MCF 10A (cell line): ENCODE results near the gene STAT1. TPM values are rescaled to one million over a fixed set of nuclear protein-coding genes. Genes with fewer than 3 reads are reported as not detected.
"Not testable (repeated sequence)": the region's sequence is repeated elsewhere in the genome, so short reads cannot be mapped to it uniquely, and the experiment has no call there.

Experiments used
- BruUV-seq: library from RNA; stranded (reverse); fragments of 400-500 nt; replicated peaks from 2 replicates; lab custom pipeline; 2021; lab: Mats Ljungman, UMichigan
- CTCF ChIA-PET: fragments of 300-600 bp; sonication (Branson Sonifier 250); formaldehyde crosslinking; extraction: SDS; loops from one replicate; lab custom pipeline; 2021; ENCODE audit warnings: antibody characterized with exemption, inconsistent platforms; lab: Yijun Ruan, JAX
- POLR2A ChIA-PET: fragments of 300-600, 350-650 bp; sonication (Branson Sonifier 250); formaldehyde crosslinking; extraction: SDS; loops from one replicate; lab custom pipeline; 2020; ENCODE audit warnings: antibody characterized with exemption, inconsistent platforms; lab: Yijun Ruan, JAX
- DNase-seq: peaks from one replicate; pipeline ENCODE4 v3.0.0-alpha.2; 2018; ENCODE audit not compliant: unreplicated experiment
- H3K27ac Mint-ChIP-seq: one replicate; pipeline ENCODE4 v1.8.0; 2022; ENCODE audit warnings: mild to moderate bottlenecking, low read depth, mixed read lengths; ENCODE audit not compliant: unreplicated experiment
- H3K27me3 Mint-ChIP-seq: one replicate; pipeline ENCODE4 v1.8.0; 2022; ENCODE audit warnings: mixed read lengths; ENCODE audit not compliant: insufficient read depth, unreplicated experiment
- H3K36me3 Mint-ChIP-seq: one replicate; pipeline ENCODE4 v1.8.0; 2022; ENCODE audit warnings: mild to moderate bottlenecking, moderate library complexity, mixed read lengths; ENCODE audit not compliant: insufficient read depth, unreplicated experiment
- H3K4me1 Mint-ChIP-seq: one replicate; pipeline ENCODE4 v1.8.0; 2022; ENCODE audit warnings: mixed read lengths; ENCODE audit not compliant: insufficient read depth, unreplicated experiment
- H3K4me3 Mint-ChIP-seq: one replicate; pipeline ENCODE4 v1.8.0; 2022; ENCODE audit warnings: mild to moderate bottlenecking, moderate library complexity, mixed read lengths; ENCODE audit not compliant: unreplicated experiment
- H3K9me3 Mint-ChIP-seq: one replicate; pipeline ENCODE4 v1.8.0; 2022; ENCODE audit warnings: mixed read lengths; ENCODE audit not compliant: unreplicated experiment
- CTCF ChIP-seq: fragments of 200-600 bp; IDR thresholded peaks from one replicate; pipeline ENCODE4 v1.8.0; 2022; ENCODE audit warnings: antibody characterized with exemption, mild to moderate bottlenecking; ENCODE audit not compliant: unreplicated experiment
- intact Hi-C: fragments of 100-400 bp; cut with micrococcal nuclease; formaldehyde crosslinking; loops from 2 replicates; pipeline ENCODE4 v1.14.1; 2022
- total RNA-seq: library from RNA; stranded (reverse); gene quantifications from 2 replicates; pipeline ENCODE4 v1.2.3, GENCODE V29; 2022

Gene STAT1
- total RNA-seq, 1 experiment from 2014 or later = 36.9 TPM

GRCh38 chr2:190964170-190964795 is 49.7 kb downstream of the STAT1 start:
- Mint-ChIP-seq H3K27me3 (no peaks in the 10 kb centered on the region), H3K27ac (no peak overlapping the region)
- CTCF ChIA-PET = interaction anchor here (0.7 to 1.0 kb wide), 2 partner anchors 10 to 105 kb away, joined by 3 to 4 read pairs; no protein-coding TSS in a partner anchor

GRCh38 chr2:190963088-190963487 is 50.9 kb downstream of the STAT1 start:
- Mint-ChIP-seq H3K27ac (no peak overlapping the region), H3K9me3 (no peaks in the 10 kb centered on the region), H3K27me3 (no peaks in the 10 kb centered on the region), H3K4me3 (no peak overlapping the region), H3K4me1 (no peaks in the 10 kb centered on the region), H3K36me3 (peaks cover 37% of the 10 kb centered on the region)
- ChIA-PET CTCF (interaction anchor here (0.5 to 1.0 kb wide), 4 partner anchors 9 to 477 kb away, joined by 3 to 4 read pairs (median 4); no protein-coding TSS in a partner anchor), POLR2A (interaction anchor here (0.6 to 2.0 kb wide), 2 partner anchors 15 to 174 kb away, joined by 3 to 5 read pairs; no protein-coding TSS in a partner anchor)
- intact Hi-C loops = no loop called here
- DNase-seq = no peak
- no peak for TF ChIP-seq CTCF
- BruUV-seq = no TSS peak

More at GRCh38 chr2:190964170-190964795, 49.7 kb downstream of the STAT1 start:
- Mint-ChIP-seq H3K36me3 (peaks cover 42% of the 10 kb centered on the region), H3K9me3 (no peaks in the 10 kb centered on the region), H3K4me1 (no peaks in the 10 kb centered on the region), H3K4me3 (no peak overlapping the region)
- no peak for DNase-seq
- intact Hi-C loops = no loop called here
- no peak for TF ChIP-seq CTCF
- POLR2A ChIA-PET = interaction anchor here (0.8 kb wide), 1 partner anchor 431 kb away, joined by 3 read pairs; no protein-coding TSS in a partner anchor
- BruUV-seq = no TSS peak

- no peak for DNase-seq
- Mint-ChIP-seq H3K27me3 (no peaks in the 10 kb centered on the region), H3K4me3 (no peak overlapping the region), H3K36me3 (peaks cover 39% of the 10 kb centered on the region), H3K27ac (no peak overlapping the region), H3K4me1 (no peaks in the 10 kb centered on the region), H3K9me3 (no peaks in the 10 kb centered on the region)
- CTCF ChIA-PET = interaction anchor here (0.7 to 0.8 kb wide), 2 partner anchors 64 to 1941 kb away, joined by 3 to 4 read pairs; no protein-coding TSS in a partner anchor
- BruUV-seq = no TSS peak
- POLR2A ChIA-PET = interaction anchor here (0.6 to 2.0 kb wide), 2 partner anchors 14 to 175 kb away, joined by 3 to 5 read pairs; no protein-coding TSS in a partner anchor
- TF ChIP-seq CTCF = no peak
- intact Hi-C loops = no loop called here
Observed at GRCh38 chr2:190961918-190962487, 52.0 kb downstream of the STAT1 start.

GRCh38 chr2:190961117-190961516 is 52.9 kb downstream of the STAT1 start:
- H3K27me3 Mint-ChIP-seq, BruUV-seq, intact Hi-C loops, H3K27ac Mint-ChIP-seq, H3K4me1 Mint-ChIP-seq, H3K9me3 Mint-ChIP-seq, DNase-seq, H3K4me3 Mint-ChIP-seq: not testable (repeated sequence)
- ChIA-PET CTCF (interaction anchor here (0.6 to 1.1 kb wide), 3 partner anchors 26 to 1942 kb away, joined by 3 to 4 read pairs (median 4); no protein-coding TSS in a partner anchor), POLR2A (interaction anchor here (0.7 to 2.0 kb wide), 3 partner anchors 13 to 248 kb away, joined by 3 to 5 read pairs (median 4); no protein-coding TSS in a partner anchor)
- peaks cover 39% of the 10 kb centered on the region for H3K36me3 Mint-ChIP-seq
